HL-60 (cell line): ENCODE results near the gene RBM38.

ENCODE experiments used
- GABPA ChIP-seq: IDR thresholded peaks from 2 replicates; pipeline ENCODE4 v1.6.1; 2012; ENCODE audit warnings: low read depth
- POLR2AphosphoS5 ChIP-seq: IDR thresholded peaks from 2 replicates; pipeline ENCODE4 v1.6.1; 2012; ENCODE audit warnings: low read depth
- TF ChIP-seq, protein P1 (sequence below): IDR thresholded peaks from one replicate; pipeline ENCODE4 v1.5.1; 2011; ENCODE audit warnings: low read length, control low read depth, inconsistent platforms; ENCODE audit not compliant: insufficient read depth
- TF ChIP-seq, protein P2 (sequence below): IDR thresholded peaks from 2 replicates; pipeline ENCODE4 v1.6.1; 2012; ENCODE audit warnings: low read depth; ENCODE audit not compliant: insufficient replicate concordance

DNA sequence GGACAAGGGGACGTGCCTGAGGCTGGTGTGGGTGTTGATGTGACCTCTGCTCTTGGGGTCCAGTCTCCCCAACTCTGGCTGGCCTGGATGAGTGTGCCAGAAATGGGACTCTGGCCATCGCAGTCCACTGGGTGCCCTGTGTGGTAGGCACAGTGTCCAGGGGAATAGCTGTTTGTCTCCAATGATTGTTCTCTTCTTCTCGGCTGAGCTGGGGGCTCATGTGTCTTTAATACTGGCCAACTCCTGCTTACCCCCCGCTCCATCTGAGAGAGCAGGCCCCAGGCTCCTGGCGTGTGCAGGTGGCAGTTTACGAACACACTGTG, 45.0 kb downstream of the RBM38 start:
- TF ChIP-seq GABPA = no peak
- TF ChIP-seq, protein P1, sequence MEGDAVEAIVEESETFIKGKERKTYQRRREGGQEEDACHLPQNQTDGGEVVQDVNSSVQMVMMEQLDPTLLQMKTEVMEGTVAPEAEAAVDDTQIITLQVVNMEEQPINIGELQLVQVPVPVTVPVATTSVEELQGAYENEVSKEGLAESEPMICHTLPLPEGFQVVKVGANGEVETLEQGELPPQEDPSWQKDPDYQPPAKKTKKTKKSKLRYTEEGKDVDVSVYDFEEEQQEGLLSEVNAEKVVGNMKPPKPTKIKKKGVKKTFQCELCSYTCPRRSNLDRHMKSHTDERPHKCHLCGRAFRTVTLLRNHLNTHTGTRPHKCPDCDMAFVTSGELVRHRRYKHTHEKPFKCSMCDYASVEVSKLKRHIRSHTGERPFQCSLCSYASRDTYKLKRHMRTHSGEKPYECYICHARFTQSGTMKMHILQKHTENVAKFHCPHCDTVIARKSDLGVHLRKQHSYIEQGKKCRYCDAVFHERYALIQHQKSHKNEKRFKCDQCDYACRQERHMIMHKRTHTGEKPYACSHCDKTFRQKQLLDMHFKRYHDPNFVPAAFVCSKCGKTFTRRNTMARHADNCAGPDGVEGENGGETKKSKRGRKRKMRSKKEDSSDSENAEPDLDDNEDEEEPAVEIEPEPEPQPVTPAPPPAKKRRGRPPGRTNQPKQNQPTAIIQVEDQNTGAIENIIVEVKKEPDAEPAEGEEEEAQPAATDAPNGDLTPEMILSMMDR = no peak
- TF ChIP-seq POLR2AphosphoS5 = no peak
- TF ChIP-seq, protein P2, sequence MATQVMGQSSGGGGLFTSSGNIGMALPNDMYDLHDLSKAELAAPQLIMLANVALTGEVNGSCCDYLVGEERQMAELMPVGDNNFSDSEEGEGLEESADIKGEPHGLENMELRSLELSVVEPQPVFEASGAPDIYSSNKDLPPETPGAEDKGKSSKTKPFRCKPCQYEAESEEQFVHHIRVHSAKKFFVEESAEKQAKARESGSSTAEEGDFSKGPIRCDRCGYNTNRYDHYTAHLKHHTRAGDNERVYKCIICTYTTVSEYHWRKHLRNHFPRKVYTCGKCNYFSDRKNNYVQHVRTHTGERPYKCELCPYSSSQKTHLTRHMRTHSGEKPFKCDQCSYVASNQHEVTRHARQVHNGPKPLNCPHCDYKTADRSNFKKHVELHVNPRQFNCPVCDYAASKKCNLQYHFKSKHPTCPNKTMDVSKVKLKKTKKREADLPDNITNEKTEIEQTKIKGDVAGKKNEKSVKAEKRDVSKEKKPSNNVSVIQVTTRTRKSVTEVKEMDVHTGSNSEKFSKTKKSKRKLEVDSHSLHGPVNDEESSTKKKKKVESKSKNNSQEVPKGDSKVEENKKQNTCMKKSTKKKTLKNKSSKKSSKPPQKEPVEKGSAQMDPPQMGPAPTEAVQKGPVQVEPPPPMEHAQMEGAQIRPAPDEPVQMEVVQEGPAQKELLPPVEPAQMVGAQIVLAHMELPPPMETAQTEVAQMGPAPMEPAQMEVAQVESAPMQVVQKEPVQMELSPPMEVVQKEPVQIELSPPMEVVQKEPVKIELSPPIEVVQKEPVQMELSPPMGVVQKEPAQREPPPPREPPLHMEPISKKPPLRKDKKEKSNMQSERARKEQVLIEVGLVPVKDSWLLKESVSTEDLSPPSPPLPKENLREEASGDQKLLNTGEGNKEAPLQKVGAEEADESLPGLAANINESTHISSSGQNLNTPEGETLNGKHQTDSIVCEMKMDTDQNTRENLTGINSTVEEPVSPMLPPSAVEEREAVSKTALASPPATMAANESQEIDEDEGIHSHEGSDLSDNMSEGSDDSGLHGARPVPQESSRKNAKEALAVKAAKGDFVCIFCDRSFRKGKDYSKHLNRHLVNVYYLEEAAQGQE = no peak
